SK-N-SH (cell line): ENCODE results near the gene ZNF605. TPM values are rescaled to one million over a fixed set of nuclear protein-coding genes. Genes with fewer than 3 reads are reported as not detected.

Experiments
- CTCF ChIA-PET: fragments of 300-600, 350-600 bp; formaldehyde crosslinking; extraction: SDS; loops from one replicate; lab custom pipeline; 2021; lab: Yijun Ruan, JAX
- POLR2A ChIA-PET: fragments of 350-600 bp; sonication (Branson Sonifier 250); formaldehyde crosslinking; extraction: SDS; loops from one replicate; lab custom pipeline; 2020; ENCODE audit warnings: antibody characterized with exemption, inconsistent platforms; lab: Yijun Ruan, JAX
- DNase-seq: peaks from one replicate; pipeline ENCODE4 v3.0.0; 2012
- H2AFZ ChIP-seq: fragments of 200-600 bp; sonication (generic); 2 replicates; pipeline ENCODE4 v1.8.1; 2016; ENCODE audit warnings: antibody characterized with exemption, mild to moderate bottlenecking, low read depth
- H3F3A ChIP-seq: fragments of 200-600 bp; sonication (generic); replicated peaks from 2 replicates; pipeline ENCODE3; 2016; ENCODE audit warnings: antibody characterized with exemption, mild to moderate bottlenecking; ENCODE audit not compliant: insufficient read depth
- H3K27ac ChIP-seq, 2 experiments: fragments of 200-500 bp in 1 of 2; fragments of 200-600 bp in 1 of 2; sonication (Bioruptor generic) in 1 of 2; sonication (generic), shearing (Covaris generic) in 1 of 2; 2 replicates each; pipeline versions ENCODE4 v1.5.1 to v1.6.1; 2014 to 2016; ENCODE audit warnings: low read depth in 2 of 2, inconsistent platforms in 1 of 2, low read length in 1 of 2, mild to moderate bottlenecking in 1 of 2, mixed read lengths in 1 of 2
- H3K27me3 ChIP-seq: fragments of 200-600 bp; sonication (generic), shearing (Covaris generic); 2 replicates; pipeline ENCODE4 v1.6.1; 2016; ENCODE audit warnings: mixed run types; ENCODE audit not compliant: insufficient read depth
- H3K36me3 ChIP-seq, 2 experiments: fragments of 200-500 bp in 1 of 2; fragments of 200-600 bp in 1 of 2; sonication (Bioruptor generic) in 1 of 2; sonication (generic) in 1 of 2; replicated peaks in 1 of 2; 2 replicates each; pipeline versions ENCODE3 to v1.5.1; 2014 to 2016; ENCODE audit warnings: low read length in 1 of 2, mild to moderate bottlenecking in 1 of 2; ENCODE audit not compliant: insufficient read depth in 2 of 2, control insufficient read depth in 1 of 2
- H3K4me1 ChIP-seq, 2 experiments: fragments of 200-500 bp in 1 of 2; fragments of 200-600 bp in 1 of 2; sonication (Bioruptor generic) in 1 of 2; sonication (generic), shearing (Covaris generic) in 1 of 2; 2 replicates each; pipeline versions ENCODE4 v1.5.1 to v1.6.1; 2014 to 2016; ENCODE audit warnings: low read depth in 1 of 2, low read length in 1 of 2, mixed run types in 1 of 2; ENCODE audit not compliant: insufficient read depth in 2 of 2, control insufficient read depth in 1 of 2
- H3K4me2 ChIP-seq: fragments of 200-600 bp; sonication (generic), shearing (Covaris generic); 2 replicates; pipeline ENCODE4 v1.6.1; 2017; ENCODE audit warnings: mixed run types
- H3K4me3 ChIP-seq, 2 experiments: fragments of 200-500 bp in 1 of 2; fragments of 200-600 bp in 1 of 2; sonication (Bioruptor generic) in 1 of 2; sonication (generic), shearing (Covaris generic) in 1 of 2; 2 replicates each; pipeline versions ENCODE4 v1.5.1 to v1.8.1; 2014 to 2016; ENCODE audit warnings: low read depth in 2 of 2, inconsistent platforms in 1 of 2, low read length in 1 of 2, mild to moderate bottlenecking in 1 of 2, mixed read lengths in 1 of 2, moderate library complexity in 1 of 2
- H3K79me2 ChIP-seq: fragments of 200-600 bp; sonication (generic); 2 replicates; pipeline ENCODE4 v1.8.1; 2017; ENCODE audit warnings: mild to moderate bottlenecking; ENCODE audit not compliant: insufficient read depth
- H3K9ac ChIP-seq: fragments of 200-600 bp; sonication (generic); 2 replicates; pipeline ENCODE4 v1.6.1; 2017; ENCODE audit warnings: mixed run types
- H3K9me2 ChIP-seq: fragments of 200-600 bp; sonication (generic); 2 replicates; pipeline ENCODE4 v1.6.1; 2017; ENCODE audit warnings: mixed run types
- H3K9me3 ChIP-seq: fragments of 200-600 bp; sonication (generic); 2 replicates; pipeline ENCODE4 v1.6.1; 2017; ENCODE audit warnings: mixed run types, mild to moderate bottlenecking, moderate library complexity
- H4K20me1 ChIP-seq: fragments of 200-600 bp; sonication (generic); 2 replicates; pipeline ENCODE4 v1.6.1; 2017; ENCODE audit warnings: mild to moderate bottlenecking, mixed run types; ENCODE audit not compliant: insufficient read depth
- CHD2 ChIP-seq: fragments of 150-350 bp; IDR thresholded peaks from 2 replicates; pipeline ENCODE4 v1.6.1; 2018; ENCODE audit warnings: low read length; ENCODE audit not compliant: partially characterized antibody
- EP300 ChIP-seq, 2 experiments: IDR thresholded peaks; 2 replicates each; pipeline versions ENCODE4 v1.4.0 to v1.6.1; 2012; ENCODE audit warnings: borderline replicate concordance in 1 of 2, low read depth in 1 of 2, low read length in 1 of 2
- FOXJ3 ChIP-seq: sonication (generic); formaldehyde crosslinking; IDR thresholded peaks from 2 replicates; pipeline ENCODE4 v1.5.1; 2020; ENCODE audit warnings: mild to moderate bottlenecking, missing genetic modification reagents
- FOXM1 ChIP-seq: IDR thresholded peaks from 2 replicates; pipeline ENCODE4 v1.4.0; 2012; ENCODE audit warnings: low read depth, mild to moderate bottlenecking
- GATA2 ChIP-seq: sonication (generic); formaldehyde crosslinking; IDR thresholded peaks from 2 replicates; pipeline ENCODE4 v1.5.0; 2020; ENCODE audit warnings: mild to moderate bottlenecking, missing genetic modification reagents
- MEF2A ChIP-seq: IDR thresholded peaks from 2 replicates; pipeline ENCODE4 v1.4.0; 2012; ENCODE audit warnings: low read depth, borderline replicate concordance
- PBX3 ChIP-seq: IDR thresholded peaks from 2 replicates; pipeline ENCODE4; 2012
- RAD21 ChIP-seq: IDR thresholded peaks from 2 replicates; pipeline ENCODE4 v1.6.1; 2012; ENCODE audit warnings: mild to moderate bottlenecking, low read length
- RXRA ChIP-seq: IDR thresholded peaks from 2 replicates; pipeline ENCODE4 v1.4.0; 2012; ENCODE audit warnings: low read depth, mild to moderate bottlenecking, borderline replicate concordance
- SMC3 ChIP-seq: IDR thresholded peaks from 2 replicates; pipeline ENCODE4 v1.6.1; 2012; ENCODE audit warnings: low read depth, low read length, improper control_type of control experiment
- TAF1 ChIP-seq: IDR thresholded peaks from 2 replicates; pipeline ENCODE4 v1.6.1; 2012; ENCODE audit warnings: low read depth, mild to moderate bottlenecking, low read length, moderate library complexity, borderline replicate concordance
- USF2 ChIP-seq: fragments of 150-350 bp; IDR thresholded peaks from 2 replicates; pipeline ENCODE4 v1.6.1; 2017; ENCODE audit warnings: antibody characterized with exemption, low read length, low read depth, borderline replicate concordance
- YY1 ChIP-seq: IDR thresholded peaks from 2 replicates; pipeline ENCODE4 v1.4.0; 2012; ENCODE audit warnings: low read depth, mild to moderate bottlenecking
- WGBS: methylation state at CpG from one replicate; pipeline ENCODE4 v1.1.6; 2017; ENCODE audit warnings: low lambda C conversion rate; 5-methylcytosine and 5-hydroxymethylcytosine counted together
- polyA plus RNA-seq, 3 experiments: library from polyadenylated mRNA; depleted of rRNA; stranded (reverse); fragments of >200 nt; gene quantifications; 2 replicates each; pipeline ENCODE4 v1.2.3, GENCODE V29; 2012
- TF ChIP-seq, protein P1 (sequence below): IDR thresholded peaks from 2 replicates; pipeline ENCODE4 v1.4.0; 2012; ENCODE audit warnings: low read depth, borderline replicate concordance
- TF ChIP-seq, protein P2 (sequence below): IDR thresholded peaks from 2 replicates; pipeline ENCODE4 v1.6.1; 2012; ENCODE audit warnings: mild to moderate bottlenecking, low read depth, low read length, moderate library complexity

The ZNF605 gene
- polyA plus RNA-seq, 1 of the 3 experiments (the other 2 are of a cell fraction): 4.0 TPM

- Histone ChIP-seq H3K4me3 (no peak overlapping the region), H3K27ac (no peak overlapping the region), H3K4me2 (no peak overlapping the region), H3K4me1 (no peaks in the 10 kb centered on the region), H2AFZ (no peak overlapping the region)
- 79% methylated on average over 2 of the region's 2 CpGs for WGBS
- DNase-seq: no peak
- POLR2A ChIA-PET: no interaction called here
- TF ChIP-seq, protein P1, sequence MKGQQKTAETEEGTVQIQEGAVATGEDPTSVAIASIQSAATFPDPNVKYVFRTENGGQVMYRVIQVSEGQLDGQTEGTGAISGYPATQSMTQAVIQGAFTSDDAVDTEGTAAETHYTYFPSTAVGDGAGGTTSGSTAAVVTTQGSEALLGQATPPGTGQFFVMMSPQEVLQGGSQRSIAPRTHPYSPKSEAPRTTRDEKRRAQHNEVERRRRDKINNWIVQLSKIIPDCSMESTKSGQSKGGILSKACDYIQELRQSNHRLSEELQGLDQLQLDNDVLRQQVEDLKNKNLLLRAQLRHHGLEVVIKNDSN: no peak
- no peak for TF ChIP-seq YY1
- no peak for TF ChIP-seq CHD2
- TF ChIP-seq TAF1: no peak
- TF ChIP-seq, all 33 proteins: peak for 0
- Histone ChIP-seq H3K9ac (no peak overlapping the region), H4K20me1 (no peaks in the 10 kb centered on the region), H3K36me3 (peaks cover 5 to 16% of the 10 kb centered on the region in 2 experiments), H3K9me2 (no peaks in the 10 kb centered on the region), H3F3A (peaks cover 7% of the 10 kb centered on the region), H3K79me2 (no peaks in the 10 kb centered on the region), H3K9me3 (peaks cover 18% of the 10 kb centered on the region), H3K27me3 (no peaks in the 10 kb centered on the region)
- CTCF ChIA-PET: no interaction called here
These were observed 19.9 kb downstream of the ZNF605 start for GRCh38 chr12:132936163-132936562.

DNA sequence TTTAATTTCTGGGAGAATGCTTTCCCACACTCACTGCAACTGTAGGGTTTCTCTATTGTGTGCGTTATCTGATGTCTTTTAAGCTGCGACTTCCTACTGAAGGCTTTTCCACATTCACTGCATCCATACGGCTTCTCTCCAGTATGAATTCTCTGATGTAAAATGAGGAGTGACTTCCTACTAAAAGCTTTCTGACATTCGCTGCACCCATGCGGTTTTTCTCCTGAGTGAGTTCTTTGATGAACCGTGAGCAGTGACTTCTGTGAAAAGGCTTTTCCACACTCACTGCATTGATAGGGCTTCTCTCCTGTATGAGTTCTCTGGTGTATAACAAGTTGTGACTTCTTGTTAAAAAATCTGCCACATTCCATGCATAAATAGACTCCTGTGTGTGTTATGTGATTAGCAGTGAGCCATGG, 29.7 kb downstream of the ZNF605 start:
- Histone ChIP-seq H2AFZ (no peak overlapping the region), H3K4me2 (no peak overlapping the region), H3K27ac (no peak overlapping the region), H3K9me3 (peaks cover 61% of the 10 kb centered on the region), H3K27me3 (no peaks in the 10 kb centered on the region), H3K79me2 (no peaks in the 10 kb centered on the region), H3F3A (peaks cover 8% of the 10 kb centered on the region), H3K4me1 (no peaks in the 10 kb centered on the region), H3K9me2 (no peaks in the 10 kb centered on the region), H3K4me3 (no peak overlapping the region; a peak in 1 of 4 replicates), H4K20me1 (no peaks in the 10 kb centered on the region), H3K36me3 (peaks cover 6 to 40% of the 10 kb centered on the region in 2 experiments), H3K9ac (no peak overlapping the region)
- WGBS: 88% methylated on average over 6 of the region's 6 CpGs
- CTCF ChIA-PET: no interaction called here
- TF ChIP-seq, protein P2, sequence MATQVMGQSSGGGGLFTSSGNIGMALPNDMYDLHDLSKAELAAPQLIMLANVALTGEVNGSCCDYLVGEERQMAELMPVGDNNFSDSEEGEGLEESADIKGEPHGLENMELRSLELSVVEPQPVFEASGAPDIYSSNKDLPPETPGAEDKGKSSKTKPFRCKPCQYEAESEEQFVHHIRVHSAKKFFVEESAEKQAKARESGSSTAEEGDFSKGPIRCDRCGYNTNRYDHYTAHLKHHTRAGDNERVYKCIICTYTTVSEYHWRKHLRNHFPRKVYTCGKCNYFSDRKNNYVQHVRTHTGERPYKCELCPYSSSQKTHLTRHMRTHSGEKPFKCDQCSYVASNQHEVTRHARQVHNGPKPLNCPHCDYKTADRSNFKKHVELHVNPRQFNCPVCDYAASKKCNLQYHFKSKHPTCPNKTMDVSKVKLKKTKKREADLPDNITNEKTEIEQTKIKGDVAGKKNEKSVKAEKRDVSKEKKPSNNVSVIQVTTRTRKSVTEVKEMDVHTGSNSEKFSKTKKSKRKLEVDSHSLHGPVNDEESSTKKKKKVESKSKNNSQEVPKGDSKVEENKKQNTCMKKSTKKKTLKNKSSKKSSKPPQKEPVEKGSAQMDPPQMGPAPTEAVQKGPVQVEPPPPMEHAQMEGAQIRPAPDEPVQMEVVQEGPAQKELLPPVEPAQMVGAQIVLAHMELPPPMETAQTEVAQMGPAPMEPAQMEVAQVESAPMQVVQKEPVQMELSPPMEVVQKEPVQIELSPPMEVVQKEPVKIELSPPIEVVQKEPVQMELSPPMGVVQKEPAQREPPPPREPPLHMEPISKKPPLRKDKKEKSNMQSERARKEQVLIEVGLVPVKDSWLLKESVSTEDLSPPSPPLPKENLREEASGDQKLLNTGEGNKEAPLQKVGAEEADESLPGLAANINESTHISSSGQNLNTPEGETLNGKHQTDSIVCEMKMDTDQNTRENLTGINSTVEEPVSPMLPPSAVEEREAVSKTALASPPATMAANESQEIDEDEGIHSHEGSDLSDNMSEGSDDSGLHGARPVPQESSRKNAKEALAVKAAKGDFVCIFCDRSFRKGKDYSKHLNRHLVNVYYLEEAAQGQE: no peak
- TF ChIP-seq USF2: no peak
- no peak for TF ChIP-seq SMC3
- no peak for TF ChIP-seq YY1
- no peak for TF ChIP-seq FOXM1
- TF ChIP-seq EP300 (IDR thresholded peaks at IDR 0.05; ENCODE audit: borderline replicate concordance in 1 of 2, low read depth in 1 of 2, low read length in 1 of 2): no peak
- no peak for TF ChIP-seq FOXJ3 (CRISPR knock-in tag)
- TF ChIP-seq GATA2 (CRISPR knock-in tag): no peak
- no peak for TF ChIP-seq RXRA
- no peak for TF ChIP-seq PBX3
- TF ChIP-seq MEF2A: no peak
- no peak for TF ChIP-seq RAD21
- POLR2A ChIA-PET: no interaction called here
- DNase-seq: no peak
